Small intestine (tissue), 7 donors: ENCODE measurements around the gene NOS3. TPM values are rescaled to one million over a fixed set of nuclear protein-coding genes. Genes with fewer than 3 reads are reported as not detected.

ENCODE experiments used
- DNase-seq, 2 donors: peaks; one replicate each; pipeline versions ENCODE4 v3.0.0 to v3.0.0-alpha.2; 2013
- FAIRE-seq: peaks from 2 replicates; lab custom pipeline; 2012; peaks lifted over from hg19 to GRCh38; lab: Jason Lieb, UNC
- H3K27ac ChIP-seq, 3 donors: one replicate each; pipeline ENCODE4 v1.5.1; 2013; ENCODE audit warnings: low read length in 2 of 3, mild to moderate bottlenecking in 2 of 3, control low read depth in 1 of 3, inconsistent platforms in 1 of 3, low read depth in 1 of 3, moderate library complexity in 1 of 3
- H3K27me3 ChIP-seq, 3 donors: one replicate each; pipeline ENCODE4 v1.6.1; 2013; ENCODE audit warnings: low read length in 3 of 3, inconsistent platforms in 1 of 3; ENCODE audit not compliant: control insufficient read depth in 3 of 3, insufficient read depth in 3 of 3
- H3K36me3 ChIP-seq, 3 donors: one replicate each; pipeline ENCODE4 v1.6.1; 2013; ENCODE audit warnings: low read length in 3 of 3, inconsistent platforms in 1 of 3, low read depth in 1 of 3, mild to moderate bottlenecking in 1 of 3, moderate library complexity in 1 of 3; ENCODE audit not compliant: control insufficient read depth in 3 of 3, insufficient read depth in 2 of 3
- H3K4me1 ChIP-seq, 3 donors: one replicate each; pipeline ENCODE4 v1.6.1; 2013; ENCODE audit warnings: low read length in 2 of 3, inconsistent platforms in 1 of 3, low read depth in 1 of 3, mild to moderate bottlenecking in 1 of 3, moderate library complexity in 1 of 3; ENCODE audit not compliant: control insufficient read depth in 3 of 3, insufficient read depth in 2 of 3
- H3K4me3 ChIP-seq, 3 donors: one replicate each; pipeline ENCODE4 v1.5.1; 2013; ENCODE audit warnings: low read length in 3 of 3, control low read depth in 1 of 3, inconsistent platforms in 1 of 3, low read depth in 1 of 3, mild to moderate bottlenecking in 1 of 3, moderate library complexity in 1 of 3
- H3K9me3 ChIP-seq, 2 donors: one replicate each; pipeline ENCODE4 v1.6.1; 2013; ENCODE audit warnings: low read depth in 1 of 2, low read length in 1 of 2; ENCODE audit not compliant: control insufficient read depth in 2 of 2, insufficient read depth in 1 of 2
- WGBS, 3 donors: extraction: QIAGEN DNeasy Blood & Tissue Kit; methylation state at CpG; one replicate each; pipeline ENCODE4 v1.1.7; 2013; 5-methylcytosine and 5-hydroxymethylcytosine counted together
- polyA plus RNA-seq, 4 donors: library from polyadenylated mRNA; stranded (reverse) in 3 of 4; unstranded in 1 of 4; fragments of 200-250 nt in 3 of 4; fragments of 120-200 nt in 1 of 4; gene quantifications; one replicate each; pipeline versions ENCODE4 v1.2.1 to v1.2.3, GENCODE V29; 2013
- donor health status: healthy with polysubstance abuse.
- donor health status: control.
- donor health status: control.
- donor health status: Bipolar disorder and iron deficiency.
- donor health status: healthy.

The NOS3 gene
- polyA plus RNA-seq, 4 donors: 0.45 to 14.7 (median 4.7) TPM

- H3K27ac ChIP-seq: peak overlapping the region in 1 of 3 donors; percentile 76
- no peaks in the 10 kb centered on the region for H3K9me3 ChIP-seq
- H3K4me3 ChIP-seq: no peak overlapping the region
- DNase-seq: no peak
- H3K27me3 ChIP-seq: peaks cover 0 to 21% (median 3%) of the 10 kb centered on the region in 3 donors
- 62 to 73% (median 65%) methylated on average over 8 of the region's 8 CpGs for whole genome bisulfite sequencing, 3 donors
- peaks cover 0 to 4% (median 0%) of the 10 kb centered on the region in 3 donors for H3K36me3 ChIP-seq
- peaks cover 0 to 65% (median 8%) of the 10 kb centered on the region in 3 donors for H3K4me1 ChIP-seq
- FAIRE-seq: no peak
Observed at GRCh38 chr7:150972741-150973140, 18.1 kb upstream of the NOS3 start.

- peak; percentile 68 to 75 for DNase-seq
- Histone ChIP-seq H3K9me3 (no peaks in the 10 kb centered on the region), H3K4me3 (peak overlapping the region in 1 of 3 donors; percentile 43), H3K36me3 (peaks cover 0 to 4% (median 0%) of the 10 kb centered on the region in 3 donors), H3K27ac (peak overlapping the region in 2 of 3 donors; percentile 71 to 86), H3K4me1 (peaks cover 0 to 70% (median 9%) of the 10 kb centered on the region in 3 donors), H3K27me3 (peaks cover 0 to 27% (median 3%) of the 10 kb centered on the region in 3 donors)
- WGBS, 3 donors: 17 to 37% (median 23%) methylated on average over 21 to 27 of the region's 27 CpGs
- FAIRE-seq: no peak
Observed at GRCh38 chr7:150973571-150974451, 17.0 kb upstream of the NOS3 start.

GRCh38 chr7:150974468-150975391 is 16.1 kb upstream of the NOS3 start:
- 1 to 2% (median 1%) methylated on average over 62 to 89 of the region's 89 CpGs for WGBS, 3 donors
- DNase-seq (peak; percentile 51 to 66), FAIRE-seq (no peak)
- Histone ChIP-seq H3K27me3 (peaks cover 0 to 35% (median 5%) of the 10 kb centered on the region in 3 donors), H3K27ac (peak overlapping the region in 2 of 3 donors; percentile 71 to 86), H3K9me3 (no peaks in the 10 kb centered on the region), H3K4me1 (peaks cover 0 to 77% (median 9%) of the 10 kb centered on the region in 3 donors), H3K4me3 (peak overlapping the region; percentile 17 to 49 (median 43)), H3K36me3 (peaks cover 0 to 4% (median 0%) of the 10 kb centered on the region in 3 donors)

- WGBS, 3 donors: 31 to 61% (median 45%) methylated on average over 9 of the region's 9 CpGs
- peaks cover 0 to 45% (median 5%) of the 10 kb centered on the region in 3 donors for H3K27me3 ChIP-seq
- no peak for FAIRE-seq
- H3K9me3 ChIP-seq: no peaks in the 10 kb centered on the region
- H3K4me3 ChIP-seq: no peak overlapping the region
- DNase-seq: peak in 1 of 2 donors; percentile 29
- H3K27ac ChIP-seq: peak overlapping the region in 1 of 3 donors; percentile 42
- peaks cover 0 to 4% (median 0%) of the 10 kb centered on the region in 3 donors for H3K36me3 ChIP-seq
- H3K4me1 ChIP-seq: peaks cover 0 to 69% (median 9%) of the 10 kb centered on the region in 3 donors
Observed at GRCh38 chr7:150975536-150976319, 15.1 kb upstream of the NOS3 start.

GRCh38 chr7:150976529-150977381 is 14.1 kb upstream of the NOS3 start:
- H3K36me3 ChIP-seq: peaks cover 0 to 4% (median 0%) of the 10 kb centered on the region in 3 donors
- H3K9me3 ChIP-seq: no peaks in the 10 kb centered on the region
- H3K27ac ChIP-seq: peak overlapping the region in 1 of 3 donors; percentile 42
- no peak for FAIRE-seq
- WGBS, 3 donors: 48 to 58% (median 51%) methylated on average over 13 of the region's 13 CpGs
- peaks cover 0 to 59% (median 9%) of the 10 kb centered on the region in 3 donors for H3K4me1 ChIP-seq
- DNase-seq: no peak
- peaks cover 0 to 55% (median 8%) of the 10 kb centered on the region in 3 donors for H3K27me3 ChIP-seq
- peak overlapping the region in 1 of 3 donors; percentile 25 for H3K4me3 ChIP-seq

GRCh38 chr7:150977382-150978125 is 13.3 kb upstream of the NOS3 start:
- H3K27me3 ChIP-seq: peaks cover 0 to 57% (median 9%) of the 10 kb centered on the region in 3 donors
- H3K4me3 ChIP-seq: peak overlapping the region in 2 of 3 donors; percentile 25 to 48
- H3K9me3 ChIP-seq: no peaks in the 10 kb centered on the region
- H3K27ac ChIP-seq: no peak overlapping the region
- 4 to 16% (median 4%) methylated on average over 23 to 62 of the region's 62 CpGs for WGBS, 3 donors
- no peak for DNase-seq
- no peak for FAIRE-seq
- H3K36me3 ChIP-seq: peaks cover 0 to 4% (median 0%) of the 10 kb centered on the region in 3 donors
- peaks cover 0 to 52% (median 9%) of the 10 kb centered on the region in 3 donors for H3K4me1 ChIP-seq
